OCI-LY7 (cell line): ENCODE data around the gene WIPF3. TPM values are rescaled to one million over a fixed set of nuclear protein-coding genes. Genes with fewer than 3 reads are reported as not detected.

Experiments used
- BruUV-seq: library from RNA; stranded (reverse); fragments of 400-500 nt; replicated peaks from 2 replicates; lab custom pipeline; 2021; lab: Mats Ljungman, UMichigan
- CTCF ChIA-PET: fragments of 300-600 bp; sonication (Branson Sonifier 250); formaldehyde crosslinking; loops from one replicate; lab custom pipeline; 2022; ENCODE audit warnings: antibody characterized with exemption; ENCODE audit not compliant: unreplicated experiment; lab: Charles Lee
- POLR2A ChIA-PET: fragments of 300-600 bp; sonication (Branson Sonifier 250); formaldehyde crosslinking; loops from one replicate; lab custom pipeline; 2022; ENCODE audit warnings: antibody characterized with exemption; lab: Charles Lee
- DNase-seq: peaks from one replicate; pipeline ENCODE4 v3.0.0-alpha.2; 2015; ENCODE audit warnings: low spot score
- H2AFZ ChIP-seq: fragments of 200-600 bp; sonication (generic), shearing (Covaris generic); 2 replicates; pipeline ENCODE4 v1.6.1; 2014; ENCODE audit warnings: mild to moderate bottlenecking, antibody characterized with exemption, low read length, moderate library complexity
- H3K27ac ChIP-seq: fragments of 200-600 bp; sonication (generic); 2 replicates; pipeline ENCODE4 v1.5.1; 2014; ENCODE audit warnings: mixed run types, low read depth, mild to moderate bottlenecking, moderate library complexity, low read length, inconsistent platforms; ENCODE audit not compliant: poor library complexity, severe bottlenecking
- H3K36me3 ChIP-seq: fragments of 200-600 bp; sonication (generic); 2 replicates; pipeline ENCODE4 v1.6.1; 2014; ENCODE audit warnings: mild to moderate bottlenecking, antibody characterized with exemption, low read length, moderate library complexity, mixed read lengths; ENCODE audit not compliant: insufficient read depth
- H3K4me1 ChIP-seq: fragments of 200-600 bp; sonication (generic); 2 replicates; pipeline ENCODE4 v1.5.1; 2014; ENCODE audit warnings: mild to moderate bottlenecking, low read length; ENCODE audit not compliant: insufficient read depth, poor library complexity, severe bottlenecking
- H3K4me2 ChIP-seq: fragments of 200-600 bp; sonication (generic); 2 replicates; pipeline ENCODE4 v1.6.1; 2014; ENCODE audit warnings: mild to moderate bottlenecking, low read length
- H3K4me3 ChIP-seq: fragments of 200-600 bp; sonication (generic); 2 replicates; pipeline ENCODE4 v1.5.1; 2014; ENCODE audit warnings: mild to moderate bottlenecking, low read depth, low read length; ENCODE audit not compliant: poor library complexity, severe bottlenecking
- H3K79me2 ChIP-seq: fragments of 200-600 bp; sonication (generic); 2 replicates; pipeline ENCODE4 v1.6.1; 2016; ENCODE audit warnings: low read depth, mild to moderate bottlenecking, low read length, moderate library complexity, mixed read lengths; ENCODE audit not compliant: insufficient read depth
- H3K9me2 ChIP-seq: fragments of 200-600 bp; sonication (generic); 2 replicates; pipeline ENCODE4 v1.6.1; 2016; ENCODE audit warnings: mild to moderate bottlenecking, low read length, mixed read lengths; ENCODE audit not compliant: insufficient read depth
- H3K9me3 ChIP-seq: fragments of 200-600 bp; sonication (generic); 2 replicates; pipeline ENCODE4 v1.6.1; 2014; ENCODE audit warnings: mild to moderate bottlenecking, mixed run types, low read length, mixed read lengths
- H4K20me1 ChIP-seq: fragments of 200-600 bp; sonication (generic); 2 replicates; pipeline ENCODE4 v1.6.1; 2014; ENCODE audit warnings: mild to moderate bottlenecking, antibody characterized with exemption, low read length, moderate library complexity, mixed read lengths; ENCODE audit not compliant: insufficient read depth
- EZH2phosphoT487 ChIP-seq: fragments of 200-600 bp; sonication (generic); IDR thresholded peaks from 2 replicates; pipeline ENCODE4 v1.6.1; 2018; ENCODE audit warnings: low read depth, borderline replicate concordance, mild to moderate bottlenecking, mixed run types, antibody characterized with exemption, low read length, moderate library complexity, mixed read lengths
- intact Hi-C: fragments of 100-400 bp; cut with micrococcal nuclease; formaldehyde crosslinking; loops from one replicate; pipeline ENCODE4 v1.10.0; 2022; ENCODE audit not compliant: unreplicated experiment
- total RNA-seq, 2 experiments: library from RNA; depleted of rRNA in 1 of 2; stranded (reverse); fragments of >200 nt in 1 of 2; shearing (Covaris generic) in 1 of 2; gene quantifications; 2 replicates each; pipeline ENCODE4 v1.2.3, GENCODE V29; 2014 to 2022
- TF ChIP-seq, protein P1 (sequence below): fragments of 200-600 bp; sonication (generic); conservative IDR thresholded peaks from 2 replicates; pipeline ENCODE4 v1.5.1; 2014; ENCODE audit warnings: mild to moderate bottlenecking, antibody characterized with exemption, low read length, moderate library complexity, mixed read lengths

Gene WIPF3
- total RNA-seq, 2 experiments from 2014 or later: not detected

GRCh38 chr7:29771081-29771816, 35.1 kb upstream of the WIPF3 start:
- Histone ChIP-seq H3K9me3 (no peaks in the 10 kb centered on the region), H3K4me1 (no peaks in the 10 kb centered on the region), H3K4me3 (no peak overlapping the region), H4K20me1 (no peaks in the 10 kb centered on the region), H3K79me2 (no peaks in the 10 kb centered on the region), H3K4me2 (no peak overlapping the region), H3K36me3 (no peaks in the 10 kb centered on the region), H3K27ac (no peak overlapping the region), H2AFZ (no peak overlapping the region), H3K9me2 (no peaks in the 10 kb centered on the region)
- no peak for DNase-seq
- no peak for TF ChIP-seq EZH2phosphoT487
- intact Hi-C loops: no loop called here
- no TSS peak for BruUV-seq
- ChIA-PET CTCF (no interaction called here), POLR2A (no interaction called here)

DNA sequence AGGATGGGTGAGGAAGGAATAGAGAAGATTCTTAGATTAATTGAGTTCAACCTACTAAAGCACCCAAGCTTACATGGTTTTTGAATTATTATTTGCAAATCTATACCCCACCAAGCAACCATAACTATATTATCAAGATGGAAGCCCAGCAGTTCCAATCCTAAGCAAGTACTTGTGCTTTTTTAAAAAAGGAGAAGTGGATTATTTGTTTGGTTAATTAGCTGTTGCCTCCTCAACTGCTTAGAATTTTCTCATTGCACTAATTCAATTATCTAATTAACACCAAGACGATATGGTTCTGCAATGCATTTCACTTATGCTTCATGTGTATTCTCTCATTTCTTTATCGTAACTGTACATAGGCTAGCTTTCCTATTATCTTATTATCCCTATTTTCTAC, 27.3 kb upstream of the WIPF3 start:
- Histone ChIP-seq H4K20me1 (no peaks in the 10 kb centered on the region), H3K27ac (no peak overlapping the region), H3K4me3 (no peak overlapping the region), H2AFZ (no peak overlapping the region), H3K79me2 (no peaks in the 10 kb centered on the region), H3K9me2 (no peaks in the 10 kb centered on the region), H3K4me2 (no peak overlapping the region), H3K9me3 (no peaks in the 10 kb centered on the region), H3K4me1 (no peaks in the 10 kb centered on the region), H3K36me3 (no peaks in the 10 kb centered on the region)
- TF ChIP-seq, protein P1, sequence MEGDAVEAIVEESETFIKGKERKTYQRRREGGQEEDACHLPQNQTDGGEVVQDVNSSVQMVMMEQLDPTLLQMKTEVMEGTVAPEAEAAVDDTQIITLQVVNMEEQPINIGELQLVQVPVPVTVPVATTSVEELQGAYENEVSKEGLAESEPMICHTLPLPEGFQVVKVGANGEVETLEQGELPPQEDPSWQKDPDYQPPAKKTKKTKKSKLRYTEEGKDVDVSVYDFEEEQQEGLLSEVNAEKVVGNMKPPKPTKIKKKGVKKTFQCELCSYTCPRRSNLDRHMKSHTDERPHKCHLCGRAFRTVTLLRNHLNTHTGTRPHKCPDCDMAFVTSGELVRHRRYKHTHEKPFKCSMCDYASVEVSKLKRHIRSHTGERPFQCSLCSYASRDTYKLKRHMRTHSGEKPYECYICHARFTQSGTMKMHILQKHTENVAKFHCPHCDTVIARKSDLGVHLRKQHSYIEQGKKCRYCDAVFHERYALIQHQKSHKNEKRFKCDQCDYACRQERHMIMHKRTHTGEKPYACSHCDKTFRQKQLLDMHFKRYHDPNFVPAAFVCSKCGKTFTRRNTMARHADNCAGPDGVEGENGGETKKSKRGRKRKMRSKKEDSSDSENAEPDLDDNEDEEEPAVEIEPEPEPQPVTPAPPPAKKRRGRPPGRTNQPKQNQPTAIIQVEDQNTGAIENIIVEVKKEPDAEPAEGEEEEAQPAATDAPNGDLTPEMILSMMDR: no peak
- TF ChIP-seq EZH2phosphoT487: no peak
- DNase-seq: no peak
- POLR2A ChIA-PET: no interaction called here
- intact Hi-C loops: no loop called here
- CTCF ChIA-PET: no interaction called here
- no TSS peak for BruUV-seq

DNA sequence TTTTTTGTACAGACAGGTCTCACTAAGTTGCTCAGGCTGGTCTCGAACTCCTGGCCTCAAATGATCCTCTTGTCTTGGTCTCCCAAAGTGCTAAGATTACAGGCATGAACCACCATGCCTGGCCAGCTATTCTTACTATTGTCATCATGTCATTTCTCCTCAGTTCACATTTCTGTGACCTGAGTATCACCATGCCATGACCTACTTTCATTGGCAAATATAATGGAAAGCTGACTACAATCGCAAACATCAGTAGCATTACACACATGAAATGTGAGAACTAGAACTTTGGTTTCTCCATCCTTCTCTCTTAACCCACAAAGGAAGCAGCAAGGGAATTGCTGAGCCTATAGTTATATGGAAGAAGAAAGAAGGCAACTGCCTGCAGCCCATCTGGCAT, 26.0 kb upstream of the WIPF3 start:
- DNase-seq: no peak
- no peaks in the 10 kb centered on the region for H3K9me3 ChIP-seq
- ChIA-PET POLR2A (no interaction called here), CTCF (no interaction called here)
- intact Hi-C loops: no loop called here
- H3K9me2 ChIP-seq: no peaks in the 10 kb centered on the region
- no peaks in the 10 kb centered on the region for H3K36me3 ChIP-seq
- no peaks in the 10 kb centered on the region for H3K79me2 ChIP-seq
- no peaks in the 10 kb centered on the region for H4K20me1 ChIP-seq
- H3K4me2 ChIP-seq: no peak overlapping the region
- H2AFZ ChIP-seq: no peak overlapping the region
- TF ChIP-seq, protein P1: no peak
- TF ChIP-seq EZH2phosphoT487: no peak
- no peak overlapping the region for H3K4me3 ChIP-seq
- no peaks in the 10 kb centered on the region for H3K4me1 ChIP-seq
- no TSS peak for BruUV-seq
- no peak overlapping the region for H3K27ac ChIP-seq
